Measurements from ENCODE around the gene RARS2.

DNA sequence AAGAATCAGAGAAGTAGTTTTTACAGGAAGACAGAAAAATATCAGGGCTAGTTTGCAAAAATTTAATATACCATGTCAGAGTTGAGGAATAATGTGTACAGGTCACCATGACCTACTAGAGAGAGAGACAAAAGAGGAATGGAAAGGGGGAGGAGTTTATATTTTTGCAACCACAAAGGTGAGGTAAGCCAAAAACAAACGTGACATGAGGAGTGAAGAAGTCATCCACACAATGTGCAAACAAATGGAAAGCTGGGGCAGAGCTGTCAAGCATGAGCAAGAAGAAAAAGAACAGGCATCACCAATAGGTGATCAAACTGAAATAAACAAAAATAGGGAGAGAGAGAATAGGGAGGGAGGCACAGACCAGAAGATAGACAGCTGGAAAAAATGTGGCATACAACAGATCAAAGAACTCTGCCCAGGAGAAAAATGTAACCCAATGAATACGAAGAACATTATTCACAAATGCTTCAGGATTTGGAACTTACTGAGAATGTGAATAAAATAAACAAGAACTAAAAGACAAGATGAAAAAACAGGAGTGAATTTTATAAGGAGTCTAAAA lies 15.5 kb downstream of the RARS2 start:
- TF ChIP-seq POLR2A (IDR thresholded peaks at IDR 0.05; ENCODE audit: low read depth, low read length) (no peak), POLR2AphosphoS5 (IDR thresholded peaks at IDR 0.05; ENCODE audit: low read depth, low read length) (no peak), TAF1 (IDR thresholded peaks at IDR 0.05; ENCODE audit: borderline replicate concordance, low read depth, low read length) (no peak)
